ENCODE data around the gene ESCO1. TPM values are rescaled to one million over a fixed set of nuclear protein-coding genes. Genes with fewer than 3 reads are reported as not detected.
"Not testable (repeated sequence)": the region's sequence is repeated elsewhere in the genome, so short reads cannot be mapped to it uniquely, and the experiment has no call there.

The ESCO1 gene
- total RNA-seq (2014; rRNA removed; shearing (Covaris generic)): 17.3 and 21.0 TPM in 2 replicates

GRCh38 chr18:21600526-21601410, at the start of gene ESCO1:
Gene ESCO1 (minus strand): TSS chr18:21600704. CDS start chr18:21574843, 25,861 bp downstream.
- peak; percentile 99 for DNase-seq (ENCODE audit: low read depth)

- not testable (repeated sequence) for DNase-seq (ENCODE audit: low read depth)
These were observed 39.9 kb upstream of the ESCO1 start for GRCh38 chr18:21640375-21640774.

- DNase-seq (ENCODE audit: low read depth): no peak
These were observed 38.3 kb upstream of the ESCO1 start for GRCh38 chr18:21638822-21639221.

- DNase-seq (ENCODE audit: low read depth): no peak
These were observed 36.3 kb upstream of the ESCO1 start for GRCh38 chr18:21636769-21637168.

GRCh38 chr18:21634588-21635199, 34.2 kb upstream of the ESCO1 start:
- DNase-seq (ENCODE audit: low read depth): no peak

- no peak for DNase-seq (ENCODE audit: low read depth)
These were observed 31.9 kb upstream of the ESCO1 start for GRCh38 chr18:21632393-21632792.

- no peak for DNase-seq (ENCODE audit: low read depth)
These were observed 28.8 kb upstream of the ESCO1 start for GRCh38 chr18:21629089-21629832.

- DNase-seq (ENCODE audit: low read depth): not testable (repeated sequence)
These were observed 21.1 kb upstream of the ESCO1 start for GRCh38 chr18:21621640-21622039.

- DNase-seq (ENCODE audit: low read depth): peak; percentile 93
These were observed 11.9 kb upstream of the ESCO1 start, which contains the start of gene SNRPD1 for GRCh38 chr18:21612125-21613039. Gene SNRPD1 (plus strand): TSS chr18:21612314. CDS start chr18:21612430, 116 bp downstream.

GRCh38 chr18:21611401-21612124, 11.1 kb upstream of the ESCO1 start:
- DNase-seq (ENCODE audit: low read depth): peak; percentile 2

GRCh38 chr18:21605213-21605612, 4.7 kb upstream of the ESCO1 start:
- no peak for DNase-seq (ENCODE audit: low read depth)

- DNase-seq (ENCODE audit: low read depth): no peak
These were observed 4.2 kb upstream of the ESCO1 start for GRCh38 chr18:21604671-21605070.

- no peak for DNase-seq (ENCODE audit: low read depth)
These were observed 1.7 kb upstream of the ESCO1 start for GRCh38 chr18:21602299-21602587.

GRCh38 chr18:21599585-21600525, 649 bp downstream of the ESCO1 start:
- peak; percentile 9 for DNase-seq (ENCODE audit: low read depth)

- peak; percentile 3 for DNase-seq (ENCODE audit: low read depth)
These were observed 1.5 kb downstream of the ESCO1 start for GRCh38 chr18:21598726-21599584.

- DNase-seq (ENCODE audit: low read depth): no peak
These were observed 2.9 kb downstream of the ESCO1 start for GRCh38 chr18:21597620-21598019.

- no peak for DNase-seq (ENCODE audit: low read depth)
These were observed 6.8 kb downstream of the ESCO1 start for GRCh38 chr18:21593540-21594257.

GRCh38 chr18:21592361-21592760, 8.1 kb downstream of the ESCO1 start:
- DNase-seq (ENCODE audit: low read depth): not testable (repeated sequence)

Measured in Daoy (cell line).